OCI-LY3 (cell line): ENCODE data around the gene HSD3B2.

ENCODE experiments used
- H2AFZ ChIP-seq: fragments of 200-600, 300-600 bp; shearing (Covaris generic); 2 replicates; pipeline ENCODE4 v1.6.0; 2014; ENCODE audit warnings: antibody characterized with exemption, low read depth, low read length
- H3K27ac ChIP-seq: fragments of 200-600, 300-600 bp; sonication (generic); 2 replicates; pipeline ENCODE4 v1.5.1; 2014; ENCODE audit warnings: mild to moderate bottlenecking, low read length, moderate library complexity, mixed read lengths
- H3K27me3 ChIP-seq: fragments of 200-600, 300-600 bp; sonication (generic); 2 replicates; pipeline ENCODE4 v1.6.1; 2014; ENCODE audit warnings: low read depth, low read length, mixed read lengths
- H3K36me3 ChIP-seq: fragments of 200-600, 300-600 bp; sonication (generic); replicated peaks from 2 replicates; pipeline ENCODE3; 2014; ENCODE audit warnings: low read depth, low read length, mixed read lengths
- H3K4me1 ChIP-seq: fragments of 300-600, 200-600 bp; sonication (generic); 2 replicates; pipeline ENCODE4 v1.6.1; 2014; ENCODE audit warnings: low read length, mixed read lengths
- H3K4me2 ChIP-seq: fragments of 200-600, 300-600 bp; sonication (generic); 2 replicates; pipeline ENCODE4 v1.6.1; 2014; ENCODE audit warnings: low read length, mixed read lengths
- H3K4me3 ChIP-seq: fragments of 300-600, 200-600 bp; sonication (generic); 2 replicates; pipeline ENCODE4 v1.5.1; 2014; ENCODE audit warnings: antibody characterized with exemption, mild to moderate bottlenecking, low read length, moderate library complexity
- H3K79me2 ChIP-seq: fragments of 300-600, 200-600 bp; shearing (Covaris generic); 2 replicates; pipeline ENCODE4 v1.6.1; 2014; ENCODE audit warnings: mild to moderate bottlenecking, low read length, mixed read lengths
- H3K9ac ChIP-seq: fragments of 300-600, 200-600 bp; shearing (Covaris generic); 2 replicates; pipeline ENCODE4 v1.6.0; 2014; ENCODE audit warnings: mild to moderate bottlenecking, low read length, moderate library complexity
- H3K9me3 ChIP-seq: fragments of 200-600, 300-600 bp; shearing (Covaris generic); 2 replicates; pipeline ENCODE4 v1.6.1; 2014; ENCODE audit warnings: low read length, mixed read lengths; ENCODE audit not compliant: insufficient read depth
- H4K20me1 ChIP-seq: fragments of 200-600, 300-600 bp; sonication (generic); 2 replicates; pipeline ENCODE4 v1.6.1; 2016; ENCODE audit warnings: low read length, mixed read lengths; ENCODE audit not compliant: insufficient read depth
- CTCF ChIP-seq: fragments of 200-600, 300-600 bp; sonication (generic); IDR thresholded peaks from 2 replicates; pipeline ENCODE4 v1.5.1; 2014; ENCODE audit warnings: antibody characterized with exemption, low read length, low read depth
- EZH2phosphoT487 ChIP-seq: fragments of 200-600 bp; shearing (Covaris generic); IDR thresholded peaks from 2 replicates; pipeline ENCODE4 v1.6.1; 2018; ENCODE audit warnings: antibody characterized with exemption, mixed run types, low read depth

Gene HSD3B2

GRCh38 chr1:119429687-119430086 lies 14.7 kb downstream of the HSD3B2 start:
- no peak overlapping the region for H3K27ac ChIP-seq
- no peaks in the 10 kb centered on the region for H4K20me1 ChIP-seq
- no peak overlapping the region for H3K4me2 ChIP-seq
- no peaks in the 10 kb centered on the region for H3K36me3 ChIP-seq
- no peak overlapping the region for H3K9ac ChIP-seq
- no peaks in the 10 kb centered on the region for H3K79me2 ChIP-seq
- H2AFZ ChIP-seq: no peak overlapping the region
- peaks cover 3% of the 10 kb centered on the region for H3K4me1 ChIP-seq
- peaks cover 15% of the 10 kb centered on the region; the same call in 1 of the 2 replicates for H3K27me3 ChIP-seq
- no peaks in the 10 kb centered on the region for H3K9me3 ChIP-seq
- H3K4me3 ChIP-seq: no peak overlapping the region
- TF ChIP-seq CTCF (no peak), EZH2phosphoT487 (no peak)

GRCh38 chr1:119430486-119430885 lies 15.5 kb downstream of the HSD3B2 start:
- H3K79me2 ChIP-seq: no peaks in the 10 kb centered on the region
- no peak overlapping the region for H2AFZ ChIP-seq
- no peaks in the 10 kb centered on the region for H4K20me1 ChIP-seq
- H3K36me3 ChIP-seq: no peaks in the 10 kb centered on the region
- no peak overlapping the region for H3K27ac ChIP-seq
- TF ChIP-seq EZH2phosphoT487: no peak
- TF ChIP-seq CTCF: no peak
- H3K9me3 ChIP-seq: no peaks in the 10 kb centered on the region
- no peak overlapping the region for H3K9ac ChIP-seq
- no peak overlapping the region for H3K4me3 ChIP-seq
- peaks cover 15% of the 10 kb centered on the region; the same call in 1 of the 2 replicates for H3K27me3 ChIP-seq
- H3K4me1 ChIP-seq: peaks cover 11% of the 10 kb centered on the region
- H3K4me2 ChIP-seq: no peak overlapping the region

GRCh38 chr1:119431836-119432235 lies 16.9 kb downstream of the HSD3B2 start:
- no peak overlapping the region for H2AFZ ChIP-seq
- H4K20me1 ChIP-seq: no peaks in the 10 kb centered on the region
- peaks cover 15% of the 10 kb centered on the region; the same call in 1 of the 2 replicates for H3K27me3 ChIP-seq
- H3K4me2 ChIP-seq: no peak overlapping the region
- no peaks in the 10 kb centered on the region for H3K9me3 ChIP-seq
- H3K36me3 ChIP-seq: no peaks in the 10 kb centered on the region
- H3K9ac ChIP-seq: no peak overlapping the region
- no peak overlapping the region for H3K27ac ChIP-seq
- H3K4me1 ChIP-seq: peaks cover 17% of the 10 kb centered on the region
- no peak for TF ChIP-seq EZH2phosphoT487
- TF ChIP-seq CTCF: no peak
- H3K4me3 ChIP-seq: no peak overlapping the region
- no peaks in the 10 kb centered on the region for H3K79me2 ChIP-seq

GRCh38 chr1:119435052-119435451 lies 20.1 kb downstream of the HSD3B2 start:
- Histone ChIP-seq H3K36me3 (no peaks in the 10 kb centered on the region), H3K9me3 (no peaks in the 10 kb centered on the region), H3K9ac (no peak overlapping the region), H3K4me1 (peaks cover 17% of the 10 kb centered on the region), H3K79me2 (no peaks in the 10 kb centered on the region), H3K4me3 (no peak overlapping the region), H3K27me3 (peaks cover 18% of the 10 kb centered on the region; the same call in 1 of the 2 replicates), H3K4me2 (peak overlapping the region; percentile 10; the same call in 1 of the 2 replicates), H4K20me1 (no peaks in the 10 kb centered on the region), H2AFZ (no peak overlapping the region), H3K27ac (no peak overlapping the region)
- no peak for TF ChIP-seq EZH2phosphoT487
- no peak for TF ChIP-seq CTCF
